ENCODE results near the gene PTPA. TPM values are rescaled to one million over a fixed set of nuclear protein-coding genes. Genes with fewer than 3 reads are reported as not detected.

The PTPA gene
- polyA plus RNA-seq, 3 donors = 11.7 to 38.5 (median 12.4) TPM

GRCh38 chr9:129130791-129131190 is 19.6 kb downstream of the PTPA start:
- H2AFZ ChIP-seq (ENCODE audit: insufficient read depth, low read depth, low read length, poor library complexity, severe bottlenecking) = no peak overlapping the region
- peaks cover 61 to 88% of the 10 kb centered on the region in 2 donors for H3K36me3 ChIP-seq (replicated peaks in 1 of 2; ENCODE audit: control insufficient read depth in 1 of 2, insufficient read depth in 2 of 2, low read length in 2 of 2)
- H3K36me3 Mint-ChIP-seq = peaks cover 74 to 93% of the 10 kb centered on the region in 2 donors
- H3K9me3 ChIP-seq (replicated peaks in 1 of 2; ENCODE audit: control insufficient read depth in 1 of 2, insufficient read depth in 1 of 2, low read length in 2 of 2) = no peaks in the 10 kb centered on the region
- no CpG with 5 or more reads among the region's 3 CpGs for WGBS (ENCODE audit: insufficient coverage)
- no peak for DNase-seq
- no peak overlapping the region for H3K4me3 Mint-ChIP-seq
- H3K4me1 Mint-ChIP-seq = peaks cover 4% of the 10 kb centered on the region
- no peaks in the 10 kb centered on the region for H3K27me3 Mint-ChIP-seq (ENCODE audit: low read depth in 3 of 3)
- intact Hi-C loops (cut with micrococcal nuclease) = loop anchor here (5.0 to 10.0 kb wide), 3 partner anchors 482 to 654 kb away; no protein-coding TSS in a partner anchor
- H3K27me3 ChIP-seq (ENCODE audit: control insufficient read depth in 2 of 2, insufficient read depth in 2 of 2, low read length in 2 of 2) = no peaks in the 10 kb centered on the region
- no peaks in the 10 kb centered on the region for H3K4me1 ChIP-seq (ENCODE audit: control insufficient read depth in 1 of 2, insufficient read depth in 2 of 2, low read length in 2 of 2)
- no peak overlapping the region for H3K9ac ChIP-seq (ENCODE audit: insufficient read depth, low read length, poor library complexity, severe bottlenecking)
- H3K79me2 ChIP-seq (ENCODE audit: insufficient read depth, low read length) = peaks cover 11% of the 10 kb centered on the region
- no peak overlapping the region for H3K4me3 ChIP-seq (replicated peaks in 1 of 3; ENCODE audit: low read depth in 2 of 3, low read length in 3 of 3)
- peaks cover 0 to 2% (median 0%) of the 10 kb centered on the region in 7 donors for H3K9me3 Mint-ChIP-seq
- H3K4me2 ChIP-seq (replicated peaks; ENCODE audit: extremely low read depth, low read length, poor library complexity, severe bottlenecking) = no peak overlapping the region
- H4K20me1 ChIP-seq (ENCODE audit: insufficient read depth, low read length) = peaks cover 19% of the 10 kb centered on the region
- no peak overlapping the region for H3K27ac ChIP-seq (ENCODE audit: low read depth in 1 of 2, low read length in 2 of 2)
- no peak for TF ChIP-seq CTCF (IDR thresholded peaks at IDR 0.05)
- H3K27ac Mint-ChIP-seq = peak overlapping the region in 2 of 7 donors; percentile 11 to 75

DNA sequence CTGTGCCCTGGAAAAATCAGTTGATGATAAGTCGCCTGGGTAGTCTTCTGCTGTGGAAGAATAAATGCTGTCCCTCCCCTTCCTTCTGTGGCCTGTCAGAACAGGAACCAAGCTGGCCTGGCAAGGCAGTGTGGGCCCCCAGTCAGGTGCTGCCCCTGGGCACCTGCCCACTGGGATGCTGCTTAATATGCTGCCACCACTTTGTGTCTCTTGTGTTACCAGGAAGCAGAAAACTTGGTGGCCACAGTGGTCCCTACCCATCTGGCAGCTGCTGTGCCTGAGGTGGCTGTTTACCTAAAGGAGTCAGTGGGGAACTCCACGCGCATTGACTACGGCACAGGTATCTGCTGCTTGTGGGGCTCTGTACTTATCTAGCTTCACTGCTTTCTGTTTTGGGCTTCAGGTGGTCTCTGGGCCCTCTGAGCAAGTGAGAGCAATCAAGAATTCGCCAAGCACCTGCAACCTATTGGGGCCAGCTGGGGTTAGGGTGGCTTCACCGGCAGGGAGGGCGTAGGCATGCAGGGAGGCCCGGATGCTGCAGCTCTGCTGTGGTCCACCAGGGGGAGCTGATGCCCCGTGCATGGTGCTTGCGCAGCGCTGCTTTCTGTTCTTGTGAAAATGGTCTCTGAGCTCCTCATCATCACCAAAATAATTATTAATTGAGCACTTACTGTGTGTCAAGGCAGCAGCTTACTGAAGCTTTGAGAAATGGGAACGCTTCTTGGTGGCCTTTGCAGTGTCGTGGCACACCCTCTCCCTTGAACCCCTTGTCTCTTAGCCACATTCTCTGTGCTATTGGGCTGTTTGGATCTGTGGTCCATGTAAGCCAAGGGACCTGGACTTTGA is 20.3 kb downstream of the PTPA start:
- 39% methylated on average over 11 of the region's 13 CpGs for WGBS (ENCODE audit: insufficient coverage)
- Histone ChIP-seq H3K4me2 (replicated peaks; ENCODE audit: extremely low read depth, low read length, poor library complexity, severe bottlenecking) (no peak overlapping the region), H3K36me3 (replicated peaks in 1 of 2; ENCODE audit: control insufficient read depth in 1 of 2, insufficient read depth in 2 of 2, low read length in 2 of 2) (peaks cover 65 to 92% of the 10 kb centered on the region in 2 donors), H3K9me3 (replicated peaks in 1 of 2; ENCODE audit: control insufficient read depth in 1 of 2, insufficient read depth in 1 of 2, low read length in 2 of 2) (no peaks in the 10 kb centered on the region), H3K4me1 (ENCODE audit: control insufficient read depth in 1 of 2, insufficient read depth in 2 of 2, low read length in 2 of 2) (no peaks in the 10 kb centered on the region), H3K4me3 (replicated peaks in 1 of 3; ENCODE audit: low read depth in 2 of 3, low read length in 3 of 3) (no peak overlapping the region), H4K20me1 (ENCODE audit: insufficient read depth, low read length) (peaks cover 17% of the 10 kb centered on the region), H3K27ac (ENCODE audit: low read depth in 1 of 2, low read length in 2 of 2) (no peak overlapping the region), H2AFZ (ENCODE audit: insufficient read depth, low read depth, low read length, poor library complexity, severe bottlenecking) (no peak overlapping the region), H3K27me3 (ENCODE audit: control insufficient read depth in 2 of 2, insufficient read depth in 2 of 2, low read length in 2 of 2) (no peaks in the 10 kb centered on the region), H3K79me2 (ENCODE audit: insufficient read depth, low read length) (peaks cover 11% of the 10 kb centered on the region), H3K9ac (ENCODE audit: insufficient read depth, low read length, poor library complexity, severe bottlenecking) (no peak overlapping the region)
- H3K4me1 Mint-ChIP-seq = peaks cover 4% of the 10 kb centered on the region
- peak overlapping the region in 3 of 7 donors; percentile 40 to 75 (median 72) for H3K27ac Mint-ChIP-seq
- DNase-seq = peak; percentile 66 to 74 (median 70)
- H3K9me3 Mint-ChIP-seq = peaks cover 0 to 2% (median 0%) of the 10 kb centered on the region in 7 donors
- TF ChIP-seq CTCF (IDR thresholded peaks at IDR 0.05) = peak; percentile 98
- no peaks in the 10 kb centered on the region for H3K27me3 Mint-ChIP-seq (ENCODE audit: low read depth in 3 of 3)
- no peak overlapping the region for H3K4me3 Mint-ChIP-seq
- intact Hi-C loops (cut with micrococcal nuclease) = loop anchor here (2.0 to 10.0 kb wide), 4 partner anchors 479 to 653 kb away; no protein-coding TSS in a partner anchor
- H3K36me3 Mint-ChIP-seq = peaks cover 74 to 94% of the 10 kb centered on the region in 2 donors

All from CD14-positive monocyte (primary cell).